Renal cortex interstitium (tissue), 11 donors: ENCODE measurements around the gene KRTCAP2. TPM values are rescaled to one million over a fixed set of nuclear protein-coding genes. Genes with fewer than 3 reads are reported as not detected.
A peak's percentile ranks its signal among the peaks of the same experiment; 100 is the strongest.
"Not testable (repeated sequence)": the region's sequence is repeated elsewhere in the genome, so short reads cannot be mapped to it uniquely, and the experiment has no call there.

Experiments
- DNase-seq, 11 donors: peaks; one replicate each; pipeline ENCODE4 v3.0.0-alpha.2; 2013; ENCODE audit warnings: low read depth in 9 of 11, low spot score in 4 of 11; ENCODE audit errors: extremely low read depth in 1 of 11
- polyA plus RNA-seq, 3 donors: library from polyadenylated mRNA; unstranded; fragments of 120-200 nt; gene quantifications; one replicate each; pipeline ENCODE4 v1.2.1, GENCODE V29; 2013; ENCODE audit not compliant: insufficient read length in 3 of 3

Gene KRTCAP2
- polyA plus RNA-seq, 3 donors: 142 to 152 (median 147) TPM

GRCh38 chr1:155162631-155163030, 10.5 kb downstream of the KRTCAP2 start:
- DNase-seq: not testable (repeated sequence)

- no peak for DNase-seq
Observed at GRCh38 chr1:155160128-155160527, 13.0 kb downstream of the KRTCAP2 start.

- DNase-seq: no peak
Observed at GRCh38 chr1:155158991-155159390, 14.1 kb downstream of the KRTCAP2 start.

DNA sequence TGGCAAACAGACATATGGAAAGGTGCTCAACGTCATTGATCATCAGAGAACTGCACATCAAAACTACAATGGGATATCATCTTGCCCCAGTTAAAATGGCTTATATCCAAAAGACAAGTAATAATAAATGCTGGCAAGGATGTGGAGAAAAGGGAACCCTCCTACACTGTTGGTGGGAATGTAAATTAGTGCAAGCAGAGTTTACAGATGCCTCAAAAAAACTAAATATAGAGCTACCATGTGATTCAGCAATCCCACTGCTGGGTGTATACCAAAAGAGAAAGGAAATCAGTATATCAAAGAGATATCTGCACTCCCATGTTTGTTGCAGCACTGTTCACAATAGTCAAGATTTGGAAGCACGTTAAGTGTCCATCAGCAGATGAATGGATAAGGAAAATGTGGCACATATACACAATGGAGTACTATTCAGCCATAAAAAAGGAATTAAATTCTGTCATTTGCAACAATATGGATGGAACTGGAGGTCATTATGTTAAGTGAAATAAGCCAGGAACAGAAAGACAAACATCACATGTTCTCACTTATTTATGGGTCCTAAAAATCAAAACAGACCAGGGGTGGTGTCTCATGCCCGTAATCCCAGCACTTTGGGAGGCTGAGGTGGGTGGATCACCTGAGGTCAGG, 17.0 kb downstream of the KRTCAP2 start:
- DNase-seq: not testable (repeated sequence)

GRCh38 chr1:155145491-155145890, 27.6 kb downstream of the KRTCAP2 start:
- DNase-seq: no peak

- DNase-seq: no peak
Observed at GRCh38 chr1:155141749-155142148, 31.4 kb downstream of the KRTCAP2 start.

GRCh38 chr1:155140630-155140953, 32.5 kb downstream of the KRTCAP2 start:
- no peak for DNase-seq

GRCh38 chr1:155139895-155140629, 33.0 kb downstream of the KRTCAP2 start, which contains the start of gene DPM3:
TSS of gene DPM3 (minus strand) at chr1:155140531. CDS start at chr1:155140240, 291 bp downstream.
- peak in 7 of 11 donors; percentile 73 to 87 (median 78) for DNase-seq

DNA sequence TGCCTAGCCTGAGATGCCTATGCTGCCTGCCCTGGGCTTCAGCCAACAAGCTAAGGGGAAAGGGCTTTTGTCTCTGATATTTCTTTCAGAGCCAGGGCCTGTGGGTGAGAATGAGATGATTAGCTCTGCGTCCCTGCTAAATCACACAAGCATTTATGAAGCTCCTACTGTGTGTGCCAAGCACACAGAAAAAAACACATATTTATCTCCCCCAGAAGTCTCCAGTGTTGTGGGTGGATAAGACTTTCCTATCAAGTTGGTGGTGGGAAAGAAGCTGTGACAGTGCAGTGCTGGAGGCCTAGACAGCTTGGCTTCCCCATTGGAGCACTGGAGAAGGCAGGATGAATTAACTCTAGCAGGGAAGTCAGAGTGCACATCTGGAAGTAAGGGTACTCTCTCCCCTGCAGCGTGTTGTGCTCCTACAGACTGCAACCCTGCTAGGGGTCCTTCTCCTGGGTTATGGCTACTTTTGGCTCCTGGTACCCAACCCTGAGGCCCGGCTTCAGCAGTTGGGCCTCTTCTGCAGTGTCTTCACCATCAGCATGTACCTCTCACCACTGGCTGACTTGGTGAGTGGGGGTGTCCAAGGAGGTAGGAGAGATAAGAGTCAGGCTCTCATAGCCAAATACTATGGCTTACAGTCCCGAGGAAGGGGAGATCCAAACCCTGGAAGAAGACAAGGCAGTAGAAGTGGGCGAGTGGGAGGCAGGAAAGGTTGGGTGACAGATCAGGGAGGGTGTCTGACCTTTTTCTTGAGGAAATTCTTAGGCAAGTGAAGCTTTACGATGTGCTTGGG, 35.8 kb downstream of the KRTCAP2 start:
- no peak for DNase-seq

DNA sequence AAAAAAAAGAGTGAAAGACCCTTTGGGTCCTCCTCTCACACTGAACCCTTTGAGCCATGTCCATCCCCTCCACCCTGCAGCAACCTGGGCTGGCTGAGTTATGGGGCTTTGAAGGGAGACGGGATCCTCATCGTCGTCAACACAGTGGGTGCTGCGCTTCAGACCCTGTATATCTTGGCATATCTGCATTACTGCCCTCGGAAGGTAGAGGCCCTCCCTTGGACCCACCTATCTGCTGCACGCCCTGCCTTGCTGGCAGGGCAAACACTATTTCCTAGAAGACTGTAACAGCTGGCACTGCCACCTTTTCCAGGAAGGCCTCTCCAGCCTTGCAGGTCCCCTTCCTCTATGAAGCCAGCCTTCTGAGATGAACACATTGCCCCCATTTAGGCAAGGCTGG, 36.4 kb downstream of the KRTCAP2 start:
- no peak for DNase-seq

DNA sequence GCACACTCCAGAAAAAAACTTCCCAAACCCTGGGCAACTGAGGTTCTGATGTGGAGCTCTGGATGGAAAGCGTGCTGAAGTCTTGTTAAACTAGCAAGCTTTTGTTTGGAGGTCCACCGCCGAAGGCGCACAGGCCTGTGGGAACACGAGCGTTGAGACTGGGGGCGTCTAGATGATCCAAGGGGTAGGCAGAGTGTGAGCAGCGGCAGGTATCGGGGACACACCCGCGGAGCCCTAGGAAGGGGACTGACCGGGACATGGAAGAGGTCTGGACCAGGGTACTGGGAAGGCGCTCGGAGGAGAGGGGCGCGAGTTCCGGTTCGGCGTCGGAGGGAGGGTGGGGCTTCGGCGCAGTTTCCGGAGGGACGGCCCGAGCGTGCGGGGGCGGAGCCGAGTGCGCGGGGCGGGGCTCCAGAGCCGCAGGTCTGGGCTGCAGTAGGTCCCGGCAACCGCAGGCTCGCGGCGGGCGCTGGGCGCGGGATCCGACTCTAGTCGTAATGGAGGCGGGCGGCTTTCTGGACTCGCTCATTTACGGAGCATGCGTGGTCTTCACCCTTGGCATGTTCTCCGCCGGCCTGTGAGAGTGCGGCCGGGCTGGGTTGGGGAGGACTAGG, 37.6 kb downstream of the KRTCAP2 start, which contains the start of gene SLC50A1:
TSS of gene SLC50A1 (plus strand) at position 438 of the 614 bp plus-strand sequence. CDS start at position 498, 60 bp downstream.
- DNase-seq: peak in 9 of 11 donors; percentile 84 to 96 (median 92)

GRCh38 chr1:155134880-155135414, 38.2 kb downstream of the KRTCAP2 start:
- DNase-seq: peak in 7 of 11 donors; percentile 53 to 82 (median 63)

DNA sequence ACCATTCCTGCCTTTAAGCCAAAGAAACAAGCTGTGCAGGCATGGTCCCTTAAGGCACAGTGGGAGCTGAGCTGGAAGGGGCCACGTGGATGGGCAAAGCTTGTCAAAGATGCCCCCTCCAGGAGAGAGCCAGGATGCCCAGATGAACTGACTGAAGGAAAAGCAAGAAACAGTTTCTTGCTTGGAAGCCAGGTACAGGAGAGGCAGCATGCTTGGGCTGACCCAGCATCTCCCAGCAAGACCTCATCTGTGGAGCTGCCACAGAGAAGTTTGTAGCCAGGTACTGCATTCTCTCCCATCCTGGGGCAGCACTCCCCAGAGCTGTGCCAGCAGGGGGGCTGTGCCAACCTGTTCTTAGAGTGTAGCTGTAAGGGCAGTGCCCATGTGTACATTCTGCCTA, 38.8 kb downstream of the KRTCAP2 start:
- no peak for DNase-seq

GRCh38 chr1:155133799-155134281, 39.3 kb downstream of the KRTCAP2 start:
- no peak for DNase-seq

DNA sequence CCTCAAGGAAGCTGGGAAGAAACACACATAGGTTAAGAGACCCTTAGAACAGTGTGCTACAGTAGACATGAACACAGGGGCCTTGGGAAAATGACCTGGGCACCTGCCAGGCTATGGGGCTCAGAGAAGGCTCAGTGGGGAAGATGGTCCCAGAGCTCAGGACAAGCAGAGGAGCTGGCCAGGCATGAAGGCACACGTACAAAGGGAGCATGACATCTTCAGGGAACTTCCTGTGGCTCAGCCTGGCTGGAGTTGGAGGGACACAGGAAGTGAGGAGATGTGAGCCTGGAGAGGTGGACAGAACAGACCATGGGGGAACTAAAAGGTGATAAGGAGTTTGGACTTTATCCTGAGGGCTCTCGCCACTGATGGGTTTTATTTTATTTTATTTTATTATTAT, 41.2 kb downstream of the KRTCAP2 start:
- no peak for DNase-seq

DNA sequence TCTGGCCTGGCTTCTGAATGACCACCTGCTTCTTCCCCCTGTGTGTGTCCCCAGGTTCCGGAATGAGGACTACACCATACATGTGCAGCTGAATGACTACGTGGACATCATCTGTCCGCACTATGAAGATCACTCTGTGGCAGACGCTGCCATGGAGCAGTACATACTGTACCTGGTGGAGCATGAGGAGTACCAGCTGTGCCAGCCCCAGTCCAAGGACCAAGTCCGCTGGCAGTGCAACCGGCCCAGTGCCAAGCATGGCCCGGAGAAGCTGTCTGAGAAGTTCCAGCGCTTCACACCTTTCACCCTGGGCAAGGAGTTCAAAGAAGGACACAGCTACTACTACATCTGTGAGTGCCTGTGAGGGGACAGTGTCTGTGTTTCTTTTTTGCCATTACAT, 41.8 kb downstream of the KRTCAP2 start:
- DNase-seq: no peak

DNA sequence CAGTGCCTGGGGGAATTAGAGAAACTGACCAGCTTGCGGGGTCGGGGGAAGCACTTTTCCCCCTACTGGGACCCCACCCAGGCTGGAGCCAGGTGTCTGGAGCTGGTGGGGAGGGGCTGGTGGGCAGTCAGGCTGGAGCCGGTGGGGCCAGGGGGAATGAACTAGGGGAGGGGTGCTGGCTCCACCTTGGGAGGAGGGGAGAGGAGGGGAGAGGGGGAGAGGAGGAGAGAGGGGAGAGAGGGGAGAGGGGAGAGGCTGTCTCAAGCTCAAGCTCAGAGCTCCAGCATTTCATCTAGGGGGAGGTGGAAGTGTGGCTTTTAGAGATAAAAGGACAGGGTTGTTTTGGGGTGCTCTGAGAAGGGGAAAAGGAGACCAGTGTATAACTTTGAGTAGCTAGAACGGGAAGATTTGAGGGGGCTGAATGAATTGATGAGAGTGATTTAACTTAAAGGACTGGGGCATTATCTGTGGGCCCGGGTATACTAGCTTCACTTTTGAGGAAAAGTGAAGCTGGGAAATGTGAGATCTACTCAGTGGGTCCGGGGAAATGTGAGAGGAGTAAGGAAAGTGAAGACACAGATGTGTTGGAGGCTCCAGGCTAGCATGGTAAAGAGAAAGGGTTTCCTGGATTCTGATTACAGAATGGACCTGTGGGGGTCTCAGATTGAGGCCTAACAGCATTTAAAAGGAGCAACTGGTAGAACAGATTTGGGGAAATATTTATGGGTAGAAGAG, 42.7 kb downstream of the KRTCAP2 start:
- peak in 1 of 11 donors; percentile 12 for DNase-seq

DNA sequence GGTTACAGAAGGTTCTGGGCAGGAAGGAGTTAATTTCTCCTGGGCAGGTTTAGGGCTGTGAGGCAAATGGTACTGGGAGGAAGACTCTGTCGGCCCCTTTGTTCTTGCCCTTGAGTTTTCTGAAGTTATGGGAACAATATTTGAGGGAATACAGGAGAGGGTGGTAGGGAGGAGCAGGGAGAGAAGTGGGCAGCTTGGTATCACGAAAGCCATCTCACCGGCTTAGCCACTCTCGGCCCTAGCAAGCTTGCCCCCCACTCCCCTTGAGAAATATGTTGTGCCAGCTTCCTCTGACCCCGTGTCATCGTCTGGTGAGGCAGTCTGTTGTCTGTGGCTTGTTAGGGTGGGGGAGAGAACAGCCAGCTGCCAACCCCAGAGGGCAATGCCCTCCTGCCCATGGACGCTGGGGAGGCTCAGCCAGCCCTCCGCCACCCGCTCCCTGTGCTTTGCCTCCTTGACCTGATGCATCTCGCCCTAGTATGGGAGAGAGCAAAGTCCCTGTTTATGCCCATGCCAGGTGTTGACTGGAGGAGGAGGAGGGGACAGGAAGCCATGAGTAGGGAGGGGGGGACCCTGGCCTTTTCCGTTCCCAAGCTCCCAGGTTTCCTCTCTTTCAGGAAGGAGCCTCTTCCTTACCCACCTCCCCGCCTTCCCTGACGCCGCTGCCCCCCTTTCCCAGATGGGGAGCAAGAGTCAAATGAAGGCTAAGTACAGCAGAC, 44.2 kb downstream of the KRTCAP2 start:
- DNase-seq: peak in 2 of 11 donors; percentile 21 to 31
